Panc1 (cell line): ENCODE data around the gene SFT2D2. TPM values are rescaled to one million over a fixed set of nuclear protein-coding genes. Genes with fewer than 3 reads are reported as not detected.

Experiments
- ATAC-seq: fragments of 200-7000 bp; cut with Tn5 transposase; 2 replicates; pipeline ENCODE4 v1.9.1; 2020; ENCODE audit warnings: mild to moderate bottlenecking, moderate library complexity
- Bru-seq: library from RNA; stranded (reverse); fragments of 400-500 nt; gene quantifications from one replicate; lab custom pipeline; 2021; lab: Mats Ljungman, UMichigan
- BruChase-seq, 2 experiments: library from RNA; stranded (reverse); fragments of 400-500 nt; gene quantifications; one replicate each; lab custom pipeline; 2021; lab: Mats Ljungman, UMichigan
- BruUV-seq: library from RNA; stranded (reverse); fragments of 400-500 nt; replicated peaks from 2 replicates; lab custom pipeline; 2021; lab: Mats Ljungman, UMichigan
- CTCF ChIA-PET: fragments of 300-600 bp; sonication (Branson Sonifier 250); formaldehyde crosslinking; loops from one replicate; lab custom pipeline; 2022; ENCODE audit warnings: antibody characterized with exemption; lab: Charles Lee
- POLR2A ChIA-PET: fragments of 300-600 bp; sonication (Branson Sonifier 250); formaldehyde crosslinking; loops from one replicate; lab custom pipeline; 2022; ENCODE audit warnings: antibody characterized with exemption; lab: Charles Lee
- DNase-seq: peaks from one replicate; pipeline ENCODE4 v3.0.0-alpha.2; 2010; ENCODE audit warnings: low read depth, low spot score
- H3K27ac ChIP-seq: 2 replicates; pipeline ENCODE4 v1.5.1; 2011; ENCODE audit warnings: mild to moderate bottlenecking, low read length, inconsistent platforms
- H3K27me3 ChIP-seq: fragments of 200-500 bp; sonication (Bioruptor generic); 2 replicates; pipeline ENCODE4 v1.6.0; 2014; ENCODE audit warnings: low read length, inconsistent platforms; ENCODE audit not compliant: control insufficient read depth, insufficient read depth
- H3K36me3 ChIP-seq: fragments of 200-500 bp; sonication (Bioruptor generic); 2 replicates; pipeline ENCODE4 v1.5.1; 2014; ENCODE audit warnings: inconsistent platforms, mild to moderate bottlenecking, low read length, moderate library complexity; ENCODE audit not compliant: control insufficient read depth, insufficient read depth
- H3K4me1 ChIP-seq: 2 replicates; pipeline ENCODE4 v1.5.1; 2011; ENCODE audit warnings: inconsistent platforms, mild to moderate bottlenecking, low read length, moderate library complexity; ENCODE audit not compliant: control insufficient read depth, insufficient read depth
- H3K4me3 ChIP-seq, 2 experiments: 2 replicates each; pipeline ENCODE4 v1.5.1; 2011 to 2012; ENCODE audit warnings: low read depth in 2 of 2, low read length in 2 of 2, mild to moderate bottlenecking in 2 of 2, inconsistent platforms in 1 of 2, moderate library complexity in 1 of 2
- H3K9me3 ChIP-seq: fragments of 200-500 bp; sonication (Bioruptor generic); 2 replicates; pipeline ENCODE4 v1.5.1; 2014; ENCODE audit warnings: low read depth, mild to moderate bottlenecking, inconsistent platforms, low read length, moderate library complexity; ENCODE audit not compliant: control insufficient read depth, insufficient read depth
- POLR2AphosphoS5 ChIP-seq: IDR thresholded peaks from 2 replicates; pipeline ENCODE4 v1.6.1; 2012; ENCODE audit warnings: mild to moderate bottlenecking, low read depth, low read length, moderate library complexity
- SIN3A ChIP-seq: IDR thresholded peaks from 2 replicates; pipeline ENCODE4 v1.6.1; 2012; ENCODE audit warnings: low read depth, mild to moderate bottlenecking, low read length, moderate library complexity, borderline replicate concordance; ENCODE audit not compliant: insufficient read depth
- TCF7L2 ChIP-seq: IDR thresholded peaks from 2 replicates; pipeline ENCODE4 v1.6.1; 2011; ENCODE audit warnings: mild to moderate bottlenecking, low read depth, low read length, inconsistent platforms
- in situ Hi-C: cut with HindIII; loops from 2 replicates; pipeline ENCODE4 v1.10.0; 2016; ENCODE audit warnings: low sequenced_read_pairs, low pct_unique_long_range_greater_than_20kb
- intact Hi-C: fragments of 100-400 bp; cut with micrococcal nuclease; formaldehyde crosslinking; loops from one replicate; pipeline ENCODE4 v1.10.0; 2022; ENCODE audit not compliant: unreplicated experiment
- long read RNA-seq: library from polyadenylated mRNA; unstranded; transcript quantifications from one replicate; pipeline ENCODE4 v2.0.0, GENCODE V29; 2021; ENCODE audit not compliant: unreplicated experiment
- polyA plus RNA-seq: library from polyadenylated mRNA; unstranded; fragments of >200 nt; gene quantifications from one replicate; pipeline ENCODE4 v1.2.1, GENCODE V29; 2012; ENCODE audit warnings: missing spikeins; ENCODE audit not compliant: insufficient read length
- total RNA-seq: library from RNA; stranded (reverse); gene quantifications from one replicate; pipeline ENCODE4 v1.2.1, GENCODE V29; 2021; ENCODE audit not compliant: unreplicated experiment
- TF ChIP-seq, protein P1 (sequence below): fragments of 450-650 bp; IDR thresholded peaks from 2 replicates; pipeline ENCODE4 v1.5.1; 2017; ENCODE audit warnings: mild to moderate bottlenecking
- TF ChIP-seq, protein P2 (sequence below), 2 experiments: IDR thresholded peaks; 2 replicates each; pipeline ENCODE4 v1.6.1; 2011 to 2012; ENCODE audit warnings: low read depth in 2 of 2, control low read depth in 1 of 2, low read length in 1 of 2, mild to moderate bottlenecking in 1 of 2, moderate library complexity in 1 of 2; ENCODE audit not compliant: insufficient read depth in 1 of 2

The SFT2D2 gene
- total RNA-seq, result 68.1 TPM
- polyA plus RNA-seq, result 14.8 TPM
- percentile 88 among the genes with signal in this experiment for Bru-seq, nascent RNA
- BruChase-seq, experiment 1, labeled RNA remaining after a 2-hour chase, result percentile 97 among the genes with signal in this experiment
- BruChase-seq, experiment 2, labeled RNA remaining after a 6-hour chase, result percentile 99 among the genes with signal in this experiment
- long read RNA-seq, full-length matches to known transcripts, result 6 of 38 reads
- long read RNA-seq, partial matches to known transcripts, result 5 of 38 reads
- long read RNA-seq, other reads (novel, unspliced or antisense), result 27 of 38 reads

DNA sequence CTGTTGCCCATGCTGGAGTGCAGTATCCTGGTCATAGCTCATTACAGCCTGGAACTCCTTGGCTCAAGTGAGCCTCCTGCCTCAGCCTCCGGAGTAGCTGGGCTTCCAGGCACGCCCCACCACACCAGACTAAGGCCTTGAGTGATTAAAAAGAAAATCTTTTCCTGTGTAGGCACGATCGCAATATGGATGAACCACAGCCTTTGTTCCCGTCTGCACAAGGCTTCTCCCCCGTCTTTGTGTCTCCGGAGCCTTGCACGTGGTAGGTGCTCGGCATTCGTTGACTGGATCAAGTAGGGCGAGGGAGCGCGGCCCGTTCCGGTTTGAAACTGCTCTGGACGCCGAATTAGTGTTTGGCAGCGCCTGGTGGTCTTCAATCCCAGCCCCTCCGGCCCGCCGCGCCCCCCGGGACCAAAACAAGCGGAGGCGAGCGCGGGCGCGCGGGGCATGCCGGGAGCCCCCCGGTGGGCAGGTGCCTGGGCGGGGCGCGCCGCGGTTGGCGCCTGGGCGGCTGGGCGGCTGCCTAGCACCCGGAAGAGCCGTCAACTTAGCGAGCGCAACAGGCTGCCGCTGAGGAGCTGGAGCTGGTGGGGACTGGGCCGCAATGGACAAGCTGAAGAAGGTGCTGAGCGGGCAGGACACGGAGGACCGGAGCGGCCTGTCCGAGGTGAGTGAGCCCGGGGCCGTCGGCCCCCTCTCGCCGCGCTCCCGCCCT, at the start of gene SFT2D2:
Gene SFT2D2 (plus strand): TSS at position 529 of the 715 bp plus-strand sequence. CDS start 76 bp downstream, at position 605.
- peak; percentile 87; the same call in 1 of the 2 replicates for TF ChIP-seq SIN3A
- TF ChIP-seq, protein P1, sequence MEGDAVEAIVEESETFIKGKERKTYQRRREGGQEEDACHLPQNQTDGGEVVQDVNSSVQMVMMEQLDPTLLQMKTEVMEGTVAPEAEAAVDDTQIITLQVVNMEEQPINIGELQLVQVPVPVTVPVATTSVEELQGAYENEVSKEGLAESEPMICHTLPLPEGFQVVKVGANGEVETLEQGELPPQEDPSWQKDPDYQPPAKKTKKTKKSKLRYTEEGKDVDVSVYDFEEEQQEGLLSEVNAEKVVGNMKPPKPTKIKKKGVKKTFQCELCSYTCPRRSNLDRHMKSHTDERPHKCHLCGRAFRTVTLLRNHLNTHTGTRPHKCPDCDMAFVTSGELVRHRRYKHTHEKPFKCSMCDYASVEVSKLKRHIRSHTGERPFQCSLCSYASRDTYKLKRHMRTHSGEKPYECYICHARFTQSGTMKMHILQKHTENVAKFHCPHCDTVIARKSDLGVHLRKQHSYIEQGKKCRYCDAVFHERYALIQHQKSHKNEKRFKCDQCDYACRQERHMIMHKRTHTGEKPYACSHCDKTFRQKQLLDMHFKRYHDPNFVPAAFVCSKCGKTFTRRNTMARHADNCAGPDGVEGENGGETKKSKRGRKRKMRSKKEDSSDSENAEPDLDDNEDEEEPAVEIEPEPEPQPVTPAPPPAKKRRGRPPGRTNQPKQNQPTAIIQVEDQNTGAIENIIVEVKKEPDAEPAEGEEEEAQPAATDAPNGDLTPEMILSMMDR, result no peak
- TF ChIP-seq, protein P2, sequence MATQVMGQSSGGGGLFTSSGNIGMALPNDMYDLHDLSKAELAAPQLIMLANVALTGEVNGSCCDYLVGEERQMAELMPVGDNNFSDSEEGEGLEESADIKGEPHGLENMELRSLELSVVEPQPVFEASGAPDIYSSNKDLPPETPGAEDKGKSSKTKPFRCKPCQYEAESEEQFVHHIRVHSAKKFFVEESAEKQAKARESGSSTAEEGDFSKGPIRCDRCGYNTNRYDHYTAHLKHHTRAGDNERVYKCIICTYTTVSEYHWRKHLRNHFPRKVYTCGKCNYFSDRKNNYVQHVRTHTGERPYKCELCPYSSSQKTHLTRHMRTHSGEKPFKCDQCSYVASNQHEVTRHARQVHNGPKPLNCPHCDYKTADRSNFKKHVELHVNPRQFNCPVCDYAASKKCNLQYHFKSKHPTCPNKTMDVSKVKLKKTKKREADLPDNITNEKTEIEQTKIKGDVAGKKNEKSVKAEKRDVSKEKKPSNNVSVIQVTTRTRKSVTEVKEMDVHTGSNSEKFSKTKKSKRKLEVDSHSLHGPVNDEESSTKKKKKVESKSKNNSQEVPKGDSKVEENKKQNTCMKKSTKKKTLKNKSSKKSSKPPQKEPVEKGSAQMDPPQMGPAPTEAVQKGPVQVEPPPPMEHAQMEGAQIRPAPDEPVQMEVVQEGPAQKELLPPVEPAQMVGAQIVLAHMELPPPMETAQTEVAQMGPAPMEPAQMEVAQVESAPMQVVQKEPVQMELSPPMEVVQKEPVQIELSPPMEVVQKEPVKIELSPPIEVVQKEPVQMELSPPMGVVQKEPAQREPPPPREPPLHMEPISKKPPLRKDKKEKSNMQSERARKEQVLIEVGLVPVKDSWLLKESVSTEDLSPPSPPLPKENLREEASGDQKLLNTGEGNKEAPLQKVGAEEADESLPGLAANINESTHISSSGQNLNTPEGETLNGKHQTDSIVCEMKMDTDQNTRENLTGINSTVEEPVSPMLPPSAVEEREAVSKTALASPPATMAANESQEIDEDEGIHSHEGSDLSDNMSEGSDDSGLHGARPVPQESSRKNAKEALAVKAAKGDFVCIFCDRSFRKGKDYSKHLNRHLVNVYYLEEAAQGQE (IDR thresholded peaks at IDR 0.05; ENCODE audit: insufficient read depth in 1 of 2, low read depth in 2 of 2, low read length in 1 of 2), result no peak
- peak; percentile 47 for TF ChIP-seq POLR2AphosphoS5
- no peak for TF ChIP-seq TCF7L2
- intact Hi-C loops, result no loop called here
- Histone ChIP-seq H3K27me3 (no peaks in the 10 kb centered on the region), H3K4me3 (peak within 1 kb of the TSS; percentile 85), H3K27ac (peak within 1 kb of the TSS; percentile 89), H3K4me1 (peaks cover 27% of the 10 kb centered on the region), H3K9me3 (peaks cover 4% of the 10 kb centered on the region; the same call in 1 of the 2 replicates), H3K36me3 (peaks cover 4% of the 10 kb centered on the region; the same call in 1 of the 2 replicates)
- in situ Hi-C loops, result no loop called here
- POLR2A ChIA-PET, result interaction anchor here (0.6 kb wide), 1 partner anchor 841 kb away, joined by 7 read pairs; no protein-coding TSS in a partner anchor
- CTCF ChIA-PET, result interaction anchor here (0.5 kb wide), 1 partner anchor 81 kb away, joined by 6 read pairs; no protein-coding TSS in a partner anchor
- BruUV-seq, result TSS peak; percentile 98
- DNase-seq (peak; percentile 42), ATAC-seq (peak; percentile 97)

DNA sequence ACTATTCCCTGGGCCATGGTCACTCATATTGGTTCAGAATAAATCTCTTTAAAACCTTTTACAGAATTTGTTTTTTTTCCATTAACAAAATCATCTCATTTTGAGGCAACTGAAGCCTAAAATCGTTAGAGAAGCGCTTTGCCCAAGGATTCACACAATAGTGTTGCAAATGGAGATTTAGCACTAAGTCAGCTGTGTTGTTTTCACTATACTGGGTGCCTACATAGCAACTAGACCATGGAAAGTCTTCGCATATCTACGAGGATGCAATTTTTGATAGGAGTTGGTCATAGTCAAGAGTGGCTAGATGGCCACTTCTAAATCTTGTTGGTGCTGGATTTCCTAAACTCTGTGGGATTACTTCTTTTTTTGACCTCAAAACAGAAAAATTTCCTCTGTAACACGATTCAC, 47.6 kb upstream of the SFT2D2 start:
- Histone ChIP-seq H3K4me3 (peak overlapping the region; percentile 92 to 100), H3K9me3 (no peaks in the 10 kb centered on the region), H3K36me3 (peaks cover 5% of the 10 kb centered on the region; the same call in 1 of the 2 replicates), H3K27me3 (no peaks in the 10 kb centered on the region), H3K27ac (peak overlapping the region; percentile 97), H3K4me1 (peaks cover 9% of the 10 kb centered on the region)
- in situ Hi-C loops (no loop called here), intact Hi-C loops (no loop called here)
- TF ChIP-seq SIN3A (no peak), TCF7L2 (no peak), POLR2AphosphoS5 (no peak)
- TF ChIP-seq, protein P1, result no peak
- ChIA-PET POLR2A (no interaction called here), CTCF (interaction anchor here (0.6 kb wide), 1 partner anchor 96 kb away, joined by 3 read pairs; no protein-coding TSS in a partner anchor)
- BruUV-seq, result TSS peak; percentile 89
- no peak for DNase-seq
- ATAC-seq, result peak; percentile 3; the same call in 1 of the 2 replicates
